Measurements from ENCODE around the gene TRAF3.

TRAF3 gene

DNA sequence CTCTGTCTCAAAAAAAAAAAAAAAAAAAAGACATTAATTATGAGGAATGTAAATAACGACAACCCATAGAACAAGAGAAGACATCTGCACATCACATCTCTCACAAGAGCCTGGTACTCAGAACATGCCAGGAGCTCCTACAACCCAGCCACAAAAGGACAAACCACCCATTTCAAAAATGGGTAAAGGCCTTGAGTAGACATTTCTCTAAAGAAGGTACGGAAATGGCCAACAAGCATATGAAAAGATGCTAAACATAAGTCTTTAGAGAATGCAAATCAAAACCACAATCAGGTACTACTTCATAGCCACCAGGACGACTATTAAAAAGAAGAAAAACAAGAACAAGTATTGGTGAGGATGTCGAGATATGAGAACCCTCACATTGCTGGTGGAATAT, 158.5 kb downstream of the TRAF3 start:
- no peak overlapping the region for H3K9ac ChIP-seq (ENCODE audit: low read length)
- no peak overlapping the region for H4K91ac ChIP-seq (ENCODE audit: low read depth, low read length)
- H3K27me3 ChIP-seq (ENCODE audit: insufficient read depth, low read length), result peaks cover under 1% of the 10 kb centered on the region
- H3K18ac ChIP-seq (ENCODE audit: low read length), result no peak overlapping the region
- H3K36me3 ChIP-seq (ENCODE audit: control insufficient read depth in 1 of 2, insufficient read depth in 2 of 2, low read length in 2 of 2), result peaks cover 52 to 58% of the 10 kb centered on the region in 2 experiments
- no peak overlapping the region for H3K4ac ChIP-seq (ENCODE audit: low read depth, low read length)
- no peak overlapping the region for H3K4me2 ChIP-seq (ENCODE audit: low read length)
- no peak overlapping the region for H3K4me3 ChIP-seq (ENCODE audit: low read depth, low read length)
- no peak for DNase-seq
- no peak overlapping the region for H3K27ac ChIP-seq (ENCODE audit: low read depth, low read length)
- peaks cover 6% of the 10 kb centered on the region for H3K9me3 ChIP-seq (ENCODE audit: insufficient read depth, low read depth, low read length)
- no peak overlapping the region for H4K12ac ChIP-seq (ENCODE audit: low read depth, low read length)
- H3K4me1 ChIP-seq (ENCODE audit: control insufficient read depth in 1 of 2, insufficient read depth in 2 of 2, low read length in 2 of 2), result no peaks in the 10 kb centered on the region
- no peak overlapping the region for H2AFZ ChIP-seq (ENCODE audit: insufficient read depth, low read length, poor library complexity)
- WGBS (ENCODE audit: extremely low coverage, insufficient coverage, insufficient read length), result no CpG with 5 or more reads among the region's 4 CpGs
- H4K8ac ChIP-seq (ENCODE audit: low read depth, low read length), result no peak overlapping the region
- H2BK120ac ChIP-seq (ENCODE audit: insufficient read depth, low read length, poor library complexity), result no peak overlapping the region
- no peak overlapping the region for H2AK5ac ChIP-seq (ENCODE audit: low read length)
- no peak overlapping the region for H3K23ac ChIP-seq (ENCODE audit: low read length)
- no peaks in the 10 kb centered on the region for H3K79me1 ChIP-seq (ENCODE audit: low read length)
- no peak overlapping the region for H3K14ac ChIP-seq (ENCODE audit: low read length)
- H2BK12ac ChIP-seq (ENCODE audit: low read length), result no peak overlapping the region
- no peak overlapping the region for H2BK5ac ChIP-seq (ENCODE audit: low read depth, low read length, poor library complexity)
- H3K79me2 ChIP-seq (ENCODE audit: control insufficient read depth, insufficient read depth, low read length, poor library complexity), result no peaks in the 10 kb centered on the region

DNA sequence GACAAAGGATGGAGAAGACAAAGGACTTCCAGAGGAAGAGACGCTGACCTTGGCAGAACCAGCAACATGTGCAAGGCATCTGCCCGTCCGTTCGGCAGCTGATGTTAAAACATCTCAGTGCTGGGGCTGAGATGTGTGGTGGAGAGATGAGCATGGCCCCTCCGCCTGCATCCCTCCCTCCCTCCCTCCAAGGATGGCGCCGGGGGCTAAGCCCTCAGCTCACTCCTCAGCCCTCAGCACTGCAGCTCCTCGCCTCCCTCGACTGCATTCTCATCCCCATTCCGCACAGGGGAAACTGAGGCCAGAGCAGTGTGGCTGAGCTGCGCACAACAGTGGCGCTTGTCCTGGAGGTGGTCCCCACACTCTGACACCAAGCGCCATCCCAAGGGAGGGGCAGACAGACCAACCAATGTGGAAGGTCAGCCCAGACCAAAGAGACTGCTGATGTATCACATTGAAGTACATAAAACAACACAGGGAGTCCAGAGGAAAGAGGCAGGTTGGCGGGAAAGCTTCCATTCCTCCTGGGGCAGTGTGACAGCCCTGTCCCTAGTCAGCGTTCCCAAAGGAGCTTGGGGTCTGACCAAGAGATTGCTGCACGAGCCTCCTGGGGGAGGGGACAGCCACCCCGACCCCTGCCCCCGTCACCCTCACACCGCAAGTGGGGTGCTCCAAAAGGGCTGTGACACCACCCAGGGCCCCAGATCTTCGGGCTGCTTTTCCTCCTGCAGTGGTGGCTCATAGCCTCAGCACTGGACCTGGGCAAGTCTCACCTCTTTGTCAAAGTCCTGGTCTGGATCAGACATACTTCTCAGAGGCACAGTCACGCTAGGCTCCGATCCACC, 160.3 kb downstream of the TRAF3 start:
- WGBS (ENCODE audit: extremely low coverage, insufficient coverage, insufficient read length), result no CpG with 5 or more reads among the region's 22 CpGs
- no peak for DNase-seq
- H2BK12ac ChIP-seq (ENCODE audit: low read length), result no peak overlapping the region
- no peaks in the 10 kb centered on the region for H3K79me2 ChIP-seq (ENCODE audit: control insufficient read depth, insufficient read depth, low read length, poor library complexity)
- H3K4me1 ChIP-seq (ENCODE audit: control insufficient read depth in 1 of 2, insufficient read depth in 2 of 2, low read length in 2 of 2), result no peaks in the 10 kb centered on the region
- no peak overlapping the region for H3K9ac ChIP-seq (ENCODE audit: low read length)
- no peak overlapping the region for H4K12ac ChIP-seq (ENCODE audit: low read depth, low read length)
- H3K4me2 ChIP-seq (ENCODE audit: low read length), result no peak overlapping the region
- no peak overlapping the region for H4K91ac ChIP-seq (ENCODE audit: low read depth, low read length)
- H4K8ac ChIP-seq (ENCODE audit: low read depth, low read length), result no peak overlapping the region
- H3K23ac ChIP-seq (ENCODE audit: low read length), result no peak overlapping the region
- H2AK5ac ChIP-seq (ENCODE audit: low read length), result no peak overlapping the region
- no peak overlapping the region for H3K4me3 ChIP-seq (ENCODE audit: low read depth, low read length)
- no peak overlapping the region for H2AFZ ChIP-seq (ENCODE audit: insufficient read depth, low read length, poor library complexity)
- no peak overlapping the region for H2BK5ac ChIP-seq (ENCODE audit: low read depth, low read length, poor library complexity)
- no peak overlapping the region for H3K14ac ChIP-seq (ENCODE audit: low read length)
- H3K18ac ChIP-seq (ENCODE audit: low read length), result no peak overlapping the region
- H3K9me3 ChIP-seq (ENCODE audit: insufficient read depth, low read depth, low read length), result peaks cover 2% of the 10 kb centered on the region
- H3K27me3 ChIP-seq (ENCODE audit: insufficient read depth, low read length), result no peaks in the 10 kb centered on the region
- H3K79me1 ChIP-seq (ENCODE audit: low read length), result no peaks in the 10 kb centered on the region
- H3K4ac ChIP-seq (ENCODE audit: low read depth, low read length), result no peak overlapping the region
- no peak overlapping the region for H2BK120ac ChIP-seq (ENCODE audit: insufficient read depth, low read length, poor library complexity)
- H3K36me3 ChIP-seq (ENCODE audit: control insufficient read depth in 1 of 2, insufficient read depth in 2 of 2, low read length in 2 of 2), result peaks cover 60 to 65% of the 10 kb centered on the region in 2 experiments
- no peak overlapping the region for H3K27ac ChIP-seq (ENCODE audit: low read depth, low read length)

DNA sequence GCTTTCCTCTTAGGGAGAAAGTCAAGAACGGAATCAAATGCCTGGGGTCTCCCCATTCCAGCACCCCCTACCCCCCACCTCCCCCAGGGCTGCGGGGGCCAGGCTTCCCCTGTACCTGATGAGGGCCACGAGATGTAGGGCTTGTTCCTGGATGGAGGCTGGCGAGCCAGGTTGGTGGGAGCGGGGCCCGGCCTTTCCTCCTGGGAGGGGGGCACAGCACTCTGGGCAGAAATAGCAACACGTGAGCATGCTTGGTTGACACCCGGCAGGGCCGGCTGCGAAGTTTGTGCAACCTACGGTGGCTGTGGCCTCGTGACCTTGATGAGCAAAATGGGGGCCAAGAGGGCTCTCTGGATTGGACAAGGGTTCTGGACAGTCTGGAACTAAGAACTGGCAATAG, 160.9 kb downstream of the TRAF3 start:
- Histone ChIP-seq H2BK120ac (ENCODE audit: insufficient read depth, low read length, poor library complexity) (no peak overlapping the region), H3K18ac (ENCODE audit: low read length) (no peak overlapping the region), H3K27me3 (ENCODE audit: insufficient read depth, low read length) (no peaks in the 10 kb centered on the region), H4K12ac (ENCODE audit: low read depth, low read length) (no peak overlapping the region), H4K8ac (ENCODE audit: low read depth, low read length) (no peak overlapping the region), H3K4ac (ENCODE audit: low read depth, low read length) (no peak overlapping the region), H2AK5ac (ENCODE audit: low read length) (no peak overlapping the region), H3K27ac (ENCODE audit: low read depth, low read length) (no peak overlapping the region), H3K79me1 (ENCODE audit: low read length) (no peaks in the 10 kb centered on the region), H3K9me3 (ENCODE audit: insufficient read depth, low read depth, low read length) (peaks cover 2% of the 10 kb centered on the region), H3K23ac (ENCODE audit: low read length) (no peak overlapping the region), H3K4me1 (ENCODE audit: control insufficient read depth in 1 of 2, insufficient read depth in 2 of 2, low read length in 2 of 2) (no peaks in the 10 kb centered on the region), H3K36me3 (ENCODE audit: control insufficient read depth in 1 of 2, insufficient read depth in 2 of 2, low read length in 2 of 2) (peaks cover 62 to 65% of the 10 kb centered on the region in 2 experiments), H2AFZ (ENCODE audit: insufficient read depth, low read length, poor library complexity) (no peak overlapping the region), H2BK5ac (ENCODE audit: low read depth, low read length, poor library complexity) (no peak overlapping the region), H3K79me2 (ENCODE audit: control insufficient read depth, insufficient read depth, low read length, poor library complexity) (no peaks in the 10 kb centered on the region), H3K9ac (ENCODE audit: low read length) (no peak overlapping the region), H3K14ac (ENCODE audit: low read length) (no peak overlapping the region), H2BK12ac (ENCODE audit: low read length) (no peak overlapping the region), H4K91ac (ENCODE audit: low read depth, low read length) (no peak overlapping the region), H3K4me3 (ENCODE audit: low read depth, low read length) (no peak overlapping the region), H3K4me2 (ENCODE audit: low read length) (no peak overlapping the region)
- WGBS (ENCODE audit: extremely low coverage, insufficient coverage, insufficient read length), result no CpG with 5 or more reads among the region's 12 CpGs
- no peak for DNase-seq

DNA sequence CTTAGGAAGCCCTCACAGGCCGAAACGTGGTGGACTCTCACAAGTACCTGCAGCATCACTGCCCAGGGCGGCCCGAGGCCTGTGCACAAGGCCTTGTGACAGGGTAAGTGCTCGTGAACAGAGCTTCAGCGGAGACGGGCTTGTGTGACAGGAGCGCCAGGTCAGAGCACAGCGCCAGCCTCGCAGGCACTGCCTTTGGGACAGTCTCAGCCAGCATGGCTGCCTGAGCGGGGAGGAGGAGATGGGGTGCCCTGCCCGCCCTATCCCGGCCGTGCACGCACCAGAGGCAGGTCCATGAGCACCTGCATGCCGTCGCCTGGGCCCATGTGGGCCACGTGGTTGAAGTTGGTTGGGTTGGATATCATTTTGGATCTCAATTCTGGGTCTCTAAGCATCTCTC, 162.1 kb downstream of the TRAF3 start:
- Histone ChIP-seq H3K79me1 (ENCODE audit: low read length) (no peaks in the 10 kb centered on the region), H3K9me3 (ENCODE audit: insufficient read depth, low read depth, low read length) (peaks cover 2% of the 10 kb centered on the region), H3K27ac (ENCODE audit: low read depth, low read length) (no peak overlapping the region), H3K4me1 (ENCODE audit: control insufficient read depth in 1 of 2, insufficient read depth in 2 of 2, low read length in 2 of 2) (no peaks in the 10 kb centered on the region), H3K79me2 (ENCODE audit: control insufficient read depth, insufficient read depth, low read length, poor library complexity) (no peaks in the 10 kb centered on the region), H3K4ac (ENCODE audit: low read depth, low read length) (no peak overlapping the region), H3K14ac (ENCODE audit: low read length) (no peak overlapping the region), H4K91ac (ENCODE audit: low read depth, low read length) (no peak overlapping the region), H3K23ac (ENCODE audit: low read length) (no peak overlapping the region), H3K4me2 (ENCODE audit: low read length) (no peak overlapping the region), H2BK120ac (ENCODE audit: insufficient read depth, low read length, poor library complexity) (no peak overlapping the region), H3K18ac (ENCODE audit: low read length) (no peak overlapping the region), H4K8ac (ENCODE audit: low read depth, low read length) (no peak overlapping the region), H2AK5ac (ENCODE audit: low read length) (no peak overlapping the region), H3K4me3 (ENCODE audit: low read depth, low read length) (no peak overlapping the region), H3K36me3 (ENCODE audit: control insufficient read depth in 1 of 2, insufficient read depth in 2 of 2, low read length in 2 of 2) (peaks cover 67 to 70% of the 10 kb centered on the region in 2 experiments), H3K9ac (ENCODE audit: low read length) (no peak overlapping the region), H2BK12ac (ENCODE audit: low read length) (no peak overlapping the region), H4K12ac (ENCODE audit: low read depth, low read length) (no peak overlapping the region), H2BK5ac (ENCODE audit: low read depth, low read length, poor library complexity) (no peak overlapping the region), H3K27me3 (ENCODE audit: insufficient read depth, low read length) (no peaks in the 10 kb centered on the region), H2AFZ (ENCODE audit: insufficient read depth, low read length, poor library complexity) (no peak overlapping the region)
- WGBS (ENCODE audit: extremely low coverage, insufficient coverage, insufficient read length), result no CpG with 5 or more reads among the region's 18 CpGs
- DNase-seq, result no peak
